ENCODE measurements around the gene SLC9A4.

The SLC9A4 gene

GRCh38 chr2:102504833-102505232 lies 31.8 kb downstream of the SLC9A4 start:
- DNase-seq, result no peak

- DNase-seq, result no peak
Observed at GRCh38 chr2:102505290-102505689, 32.3 kb downstream of the SLC9A4 start.

GRCh38 chr2:102506743-102507142 lies 33.7 kb downstream of the SLC9A4 start:
- DNase-seq, result no peak

- no peak for DNase-seq
Observed at GRCh38 chr2:102508863-102509262, 35.8 kb downstream of the SLC9A4 start.

- no peak for DNase-seq
Observed at GRCh38 chr2:102509749-102510148, 36.7 kb downstream of the SLC9A4 start.

- DNase-seq, result no peak
Observed at GRCh38 chr2:102510791-102511575, 38.0 kb downstream of the SLC9A4 start.

- no peak for DNase-seq
Observed at GRCh38 chr2:102512161-102512560, 39.1 kb downstream of the SLC9A4 start.

- DNase-seq, result no peak
Observed at GRCh38 chr2:102513355-102513939, 40.4 kb downstream of the SLC9A4 start.

- DNase-seq, result no peak
Observed at GRCh38 chr2:102514061-102514785, 41.2 kb downstream of the SLC9A4 start.

GRCh38 chr2:102515851-102516250 lies 42.8 kb downstream of the SLC9A4 start:
- no peak for DNase-seq

GRCh38 chr2:102518170-102518569 lies 45.1 kb downstream of the SLC9A4 start:
- no peak for DNase-seq

GRCh38 chr2:102520009-102520408 lies 47.0 kb downstream of the SLC9A4 start:
- no peak for DNase-seq

- DNase-seq, result no peak
Observed at GRCh38 chr2:102520801-102521200, 47.8 kb downstream of the SLC9A4 start.

GRCh38 chr2:102522162-102522561 lies 49.1 kb downstream of the SLC9A4 start:
- no peak for DNase-seq

GRCh38 chr2:102522890-102523289 lies 49.9 kb downstream of the SLC9A4 start:
- DNase-seq, result no peak

- no peak for DNase-seq
Observed at GRCh38 chr2:102523651-102524050, 50.6 kb downstream of the SLC9A4 start.

GRCh38 chr2:102527086-102527485 lies 54.1 kb downstream of the SLC9A4 start:
- DNase-seq, result no peak

- no peak for DNase-seq
Observed at GRCh38 chr2:102538491-102538890, 65.5 kb downstream of the SLC9A4 start.

GRCh38 chr2:102540882-102541281 lies 67.9 kb downstream of the SLC9A4 start:
- DNase-seq, result no peak

- no peak for DNase-seq
Observed at GRCh38 chr2:102544182-102544581, 71.2 kb downstream of the SLC9A4 start.

- no peak for DNase-seq
Observed at GRCh38 chr2:102547462-102547861, 74.4 kb downstream of the SLC9A4 start.

- DNase-seq, result no peak
Observed at GRCh38 chr2:102549027-102549426, 76.0 kb downstream of the SLC9A4 start.

- DNase-seq, result no peak
Observed at GRCh38 chr2:102550151-102550550, 77.1 kb downstream of the SLC9A4 start.
